Upper lobe of right lung (tissue), 1 donor: ENCODE data around the gene CHPT1. TPM values are rescaled to one million over a fixed set of nuclear protein-coding genes. Genes with fewer than 3 reads are reported as not detected.
"Not testable (repeated sequence)": the region's sequence is repeated elsewhere in the genome, so short reads cannot be mapped to it uniquely, and the experiment has no call there.

Source experiments
- ATAC-seq: fragments of 200-7000 bp; cut with Tn5 transposase; one replicate; pipeline ENCODE4 v1.9.1; 2020; ENCODE audit warnings: mild to moderate bottlenecking, moderate library complexity
- DNase-seq: peaks from one replicate; pipeline ENCODE4 v3.0.0-alpha.2; 2020
- H3K27ac ChIP-seq: fragments of 200-600 bp; one replicate; pipeline ENCODE4 v1.8.0; 2022
- H3K27me3 ChIP-seq: fragments of 200-600 bp; one replicate; pipeline ENCODE4 v1.8.0; 2022; ENCODE audit warnings: mild to moderate bottlenecking
- H3K36me3 ChIP-seq: fragments of 200-600 bp; one replicate; pipeline ENCODE4 v1.8.0; 2022
- H3K4me1 ChIP-seq: fragments of 200-600 bp; one replicate; pipeline ENCODE4 v1.8.0; 2022
- H3K4me3 ChIP-seq: fragments of 200-600 bp; one replicate; pipeline ENCODE4 v1.8.0; 2022; ENCODE audit warnings: mild to moderate bottlenecking
- H3K9me3 ChIP-seq: fragments of 200-600 bp; one replicate; pipeline ENCODE4 v1.8.0; 2022
- intact Hi-C: fragments of 100-400 bp; cut with DNase I; formaldehyde crosslinking; loops from one replicate; pipeline ENCODE4 v1.11.0; 2022
- total RNA-seq: library from RNA; stranded (reverse); fragmentation: NEBNext Ultra II Directional; extraction: Animal tissue kit (Norgen Biotek cat#: 25700); gene quantifications from one replicate; pipeline ENCODE4 v1.2.1, GENCODE V29; 2021
- TF ChIP-seq, protein P1 (sequence below): fragments of 200-600 bp; IDR thresholded peaks from one replicate; pipeline ENCODE4 v1.8.0; 2022; ENCODE audit warnings: antibody characterized with exemption
- donor health status: DM: no; HTN: yes; CAD: no; lungs with severe emphysema.

The CHPT1 gene
- total RNA-seq, 1 donor from 2014 or later = 71.4 TPM

DNA sequence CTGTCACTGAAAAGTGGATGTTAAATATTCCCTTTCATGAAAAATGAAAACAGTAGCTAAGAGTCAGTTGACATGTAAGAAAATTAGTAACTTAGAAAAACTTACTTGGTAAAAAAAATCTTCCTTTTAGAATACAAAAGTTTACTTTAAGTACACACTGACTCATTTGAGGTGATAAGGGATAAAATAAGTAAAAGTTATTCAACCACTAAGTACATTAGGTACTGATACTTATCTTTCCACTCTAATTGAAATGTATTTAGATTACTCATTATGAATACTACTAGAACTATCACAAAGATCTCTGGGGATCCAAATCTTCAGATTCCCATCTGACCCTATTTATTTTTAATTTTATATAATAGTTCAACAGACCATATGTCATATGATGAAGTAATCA, 29.7 kb downstream of the CHPT1 start:
- ATAC-seq (no peak), DNase-seq (no peak)
- Histone ChIP-seq H3K36me3 (peaks cover 53% of the 10 kb centered on the region), H3K4me1 (no peaks in the 10 kb centered on the region), H3K27me3 (no peaks in the 10 kb centered on the region), H3K9me3 (no peaks in the 10 kb centered on the region), H3K27ac (no peak overlapping the region), H3K4me3 (no peak overlapping the region)
- intact Hi-C loops = no loop called here
- TF ChIP-seq, protein P1, sequence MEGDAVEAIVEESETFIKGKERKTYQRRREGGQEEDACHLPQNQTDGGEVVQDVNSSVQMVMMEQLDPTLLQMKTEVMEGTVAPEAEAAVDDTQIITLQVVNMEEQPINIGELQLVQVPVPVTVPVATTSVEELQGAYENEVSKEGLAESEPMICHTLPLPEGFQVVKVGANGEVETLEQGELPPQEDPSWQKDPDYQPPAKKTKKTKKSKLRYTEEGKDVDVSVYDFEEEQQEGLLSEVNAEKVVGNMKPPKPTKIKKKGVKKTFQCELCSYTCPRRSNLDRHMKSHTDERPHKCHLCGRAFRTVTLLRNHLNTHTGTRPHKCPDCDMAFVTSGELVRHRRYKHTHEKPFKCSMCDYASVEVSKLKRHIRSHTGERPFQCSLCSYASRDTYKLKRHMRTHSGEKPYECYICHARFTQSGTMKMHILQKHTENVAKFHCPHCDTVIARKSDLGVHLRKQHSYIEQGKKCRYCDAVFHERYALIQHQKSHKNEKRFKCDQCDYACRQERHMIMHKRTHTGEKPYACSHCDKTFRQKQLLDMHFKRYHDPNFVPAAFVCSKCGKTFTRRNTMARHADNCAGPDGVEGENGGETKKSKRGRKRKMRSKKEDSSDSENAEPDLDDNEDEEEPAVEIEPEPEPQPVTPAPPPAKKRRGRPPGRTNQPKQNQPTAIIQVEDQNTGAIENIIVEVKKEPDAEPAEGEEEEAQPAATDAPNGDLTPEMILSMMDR = no peak

DNA sequence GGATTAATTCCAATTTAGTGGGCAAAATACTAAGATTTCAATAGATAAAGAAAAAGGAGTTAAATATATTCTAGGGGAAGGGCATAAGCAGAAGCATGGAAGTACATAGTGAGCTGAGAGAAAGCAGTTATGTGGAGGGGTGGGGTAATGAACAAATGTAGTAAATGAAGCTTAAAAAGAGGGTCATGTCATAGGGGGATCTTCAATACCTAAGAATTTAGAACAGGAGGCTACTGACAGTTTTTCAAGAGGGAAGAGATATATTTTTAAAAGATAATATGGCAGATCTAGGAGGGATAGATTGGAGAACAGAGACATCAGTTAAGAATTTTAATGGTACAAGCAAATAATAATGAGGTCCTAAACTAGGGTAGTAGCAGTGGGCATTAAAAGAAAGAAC, 32.4 kb downstream of the CHPT1 start:
- Histone ChIP-seq H3K4me3 (no peak overlapping the region), H3K27me3 (no peaks in the 10 kb centered on the region), H3K36me3 (peaks cover 38% of the 10 kb centered on the region), H3K9me3 (no peaks in the 10 kb centered on the region), H3K27ac (no peak overlapping the region), H3K4me1 (no peaks in the 10 kb centered on the region)
- TF ChIP-seq, protein P1 = no peak
- ATAC-seq (no peak), DNase-seq (no peak)
- intact Hi-C loops = no loop called here

DNA sequence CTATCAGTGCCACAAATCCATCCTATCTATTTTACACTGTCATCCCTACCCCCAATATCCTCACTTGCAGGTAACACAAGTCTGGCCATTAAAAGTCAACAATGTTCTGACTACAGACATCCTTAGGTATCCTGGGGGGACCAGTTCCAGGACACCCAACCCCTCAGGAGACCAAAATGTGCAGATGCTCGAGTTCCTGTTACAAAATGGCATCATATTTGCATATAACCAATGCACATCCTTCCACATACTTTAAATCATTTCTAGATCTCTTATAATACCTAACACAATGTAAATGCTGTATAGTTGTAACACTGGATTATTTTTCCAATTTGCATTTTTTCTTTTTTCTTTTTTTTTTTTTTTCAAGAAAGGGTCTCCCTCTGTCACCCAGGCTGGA, 34.9 kb downstream of the CHPT1 start:
- ATAC-seq (no peak), DNase-seq (no peak)
- Histone ChIP-seq H3K9me3 (no peaks in the 10 kb centered on the region), H3K36me3 (peaks cover 30% of the 10 kb centered on the region), H3K27ac (no peak overlapping the region), H3K4me1 (no peaks in the 10 kb centered on the region), H3K27me3 (no peaks in the 10 kb centered on the region), H3K4me3 (no peak overlapping the region)
- TF ChIP-seq, protein P1 = no peak
- intact Hi-C loops = no loop called here

DNA sequence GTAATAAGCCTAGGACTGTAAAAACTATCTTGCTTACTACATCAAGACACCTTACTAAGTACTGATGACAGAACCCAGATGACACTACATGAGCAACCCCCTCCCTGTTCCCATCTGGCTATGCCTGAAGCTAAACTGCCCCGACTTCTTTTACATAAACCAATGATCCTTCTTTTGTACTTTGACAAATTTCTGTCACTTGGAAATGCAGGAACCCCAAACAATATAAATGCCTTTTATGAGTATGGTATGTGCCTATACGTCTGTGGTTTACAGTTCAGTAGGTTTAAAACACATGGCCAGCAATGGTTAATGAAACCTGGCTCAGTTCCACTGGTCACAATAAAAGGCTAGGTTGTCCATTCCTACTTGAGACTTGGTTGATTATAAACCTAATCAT, 35.7 kb downstream of the CHPT1 start:
- Histone ChIP-seq H3K36me3 (peaks cover 35% of the 10 kb centered on the region), H3K4me1 (no peaks in the 10 kb centered on the region), H3K9me3 (no peaks in the 10 kb centered on the region), H3K27ac (no peak overlapping the region), H3K27me3 (no peaks in the 10 kb centered on the region), H3K4me3 (no peak overlapping the region)
- DNase-seq (no peak), ATAC-seq (no peak)
- intact Hi-C loops = no loop called here
- TF ChIP-seq, protein P1 = no peak

DNA sequence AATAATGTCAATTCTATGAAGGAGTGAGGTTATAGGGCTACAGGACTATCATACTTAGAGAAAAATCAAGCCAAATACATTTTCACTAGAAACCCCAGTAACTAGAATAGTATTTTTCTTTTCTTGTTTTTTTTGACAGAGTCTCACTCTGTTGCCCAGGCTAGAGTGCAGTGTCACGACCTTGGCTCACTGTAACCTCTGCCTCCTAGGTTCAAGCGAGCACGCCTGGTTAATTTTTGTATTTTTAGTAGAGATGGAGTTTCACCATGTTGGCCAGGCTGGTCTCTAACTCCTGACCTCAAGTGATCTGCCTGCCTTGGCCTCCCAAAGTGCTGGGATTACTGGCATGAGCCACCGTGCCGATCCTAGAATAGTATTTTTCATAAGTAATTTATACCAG, 37.0 kb downstream of the CHPT1 start:
- H3K27me3 ChIP-seq, H3K4me3 ChIP-seq, DNase-seq, H3K9me3 ChIP-seq, ATAC-seq, intact Hi-C loops, H3K4me1 ChIP-seq, H3K27ac ChIP-seq: not testable (repeated sequence)
- H3K36me3 ChIP-seq = peaks cover 27% of the 10 kb centered on the region

DNA sequence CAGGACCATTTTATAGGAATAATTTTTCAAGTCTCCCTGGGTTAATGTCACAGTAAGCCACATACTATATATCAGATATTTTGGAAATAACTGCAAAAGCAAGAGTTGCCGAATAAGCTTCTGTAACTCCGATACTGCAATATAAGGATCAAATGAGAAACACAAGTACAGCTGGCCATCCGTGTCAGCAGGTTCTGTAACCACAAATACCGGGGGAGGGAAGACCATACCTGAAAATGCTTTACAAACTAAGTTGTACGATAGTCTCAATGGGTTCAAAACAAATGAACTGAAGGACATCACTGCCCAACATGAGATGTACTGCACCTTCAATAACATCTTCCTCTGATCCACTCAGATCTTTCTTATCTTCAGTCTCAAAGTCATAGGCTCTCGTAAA, 40.0 kb downstream of the CHPT1 start:
- Histone ChIP-seq H3K4me3 (no peak overlapping the region), H3K36me3 (peaks cover 25% of the 10 kb centered on the region), H3K9me3 (no peaks in the 10 kb centered on the region), H3K4me1 (no peaks in the 10 kb centered on the region), H3K27ac (no peak overlapping the region), H3K27me3 (no peaks in the 10 kb centered on the region)
- DNase-seq (no peak), ATAC-seq (no peak)
- TF ChIP-seq, protein P1 = no peak
- intact Hi-C loops = no loop called here
